AG10803 (cell line): Measurements from ENCODE around the gene OSTM1.
A peak's percentile ranks its signal among the peaks of the same experiment; 100 is the strongest.

Source experiments
- DNase-seq: peaks from one replicate; pipeline ENCODE4 v3.0.0; 2010; ENCODE audit warnings: low read depth
- H3K4me3 ChIP-seq: 2 replicates; pipeline ENCODE4 v1.5.1; 2011; ENCODE audit warnings: mild to moderate bottlenecking, low read length, control low read depth
- TF ChIP-seq, protein P1 (sequence below): conservative IDR thresholded peaks from 2 replicates; pipeline ENCODE4 v1.5.1; 2011; ENCODE audit warnings: mild to moderate bottlenecking, low read length, control low read depth, inconsistent platforms

OSTM1 gene, protein sequence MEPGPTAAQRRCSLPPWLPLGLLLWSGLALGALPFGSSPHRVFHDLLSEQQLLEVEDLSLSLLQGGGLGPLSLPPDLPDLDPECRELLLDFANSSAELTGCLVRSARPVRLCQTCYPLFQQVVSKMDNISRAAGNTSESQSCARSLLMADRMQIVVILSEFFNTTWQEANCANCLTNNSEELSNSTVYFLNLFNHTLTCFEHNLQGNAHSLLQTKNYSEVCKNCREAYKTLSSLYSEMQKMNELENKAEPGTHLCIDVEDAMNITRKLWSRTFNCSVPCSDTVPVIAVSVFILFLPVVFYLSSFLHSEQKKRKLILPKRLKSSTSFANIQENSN

DNA sequence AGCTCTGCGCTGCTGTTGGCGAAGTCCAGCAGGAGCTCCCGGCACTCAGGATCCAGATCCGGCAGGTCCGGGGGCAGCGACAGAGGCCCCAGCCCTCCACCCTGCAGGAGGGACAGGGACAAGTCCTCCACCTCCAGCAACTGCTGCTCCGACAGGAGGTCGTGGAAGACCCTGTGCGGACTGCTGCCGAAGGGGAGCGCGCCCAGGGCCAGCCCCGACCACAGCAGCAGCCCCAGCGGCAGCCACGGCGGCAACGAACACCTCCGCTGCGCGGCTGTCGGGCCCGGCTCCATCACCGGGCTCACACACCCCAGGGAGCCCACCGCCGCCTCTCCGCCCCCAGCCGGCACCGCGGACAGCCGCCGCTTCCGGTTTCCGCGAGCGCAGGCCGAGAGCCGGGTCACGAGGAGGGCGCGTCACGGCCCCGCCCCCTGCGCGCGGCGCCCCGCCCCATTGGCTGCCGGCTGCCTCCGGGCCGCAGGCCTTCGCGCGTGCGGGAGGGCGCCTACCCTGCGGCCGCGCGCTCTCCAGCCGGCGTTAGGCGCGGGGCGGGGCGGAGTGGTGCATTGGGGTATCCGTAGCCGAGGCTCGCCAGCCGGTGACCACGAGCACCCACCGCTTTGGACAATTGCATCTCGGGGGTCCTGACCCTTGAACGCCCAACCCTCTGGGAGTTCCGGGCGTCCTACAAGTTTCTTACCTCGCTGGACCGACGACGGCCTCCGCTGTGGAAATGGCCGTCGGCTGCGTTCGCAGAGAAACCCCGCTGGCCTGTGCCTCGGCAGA is at the start of gene OSTM1:
Gene OSTM1 (minus strand): TSS at position 383 of the 786 bp plus-strand sequence. CDS start 90 bp downstream, at position 293.
- TF ChIP-seq, protein P1, sequence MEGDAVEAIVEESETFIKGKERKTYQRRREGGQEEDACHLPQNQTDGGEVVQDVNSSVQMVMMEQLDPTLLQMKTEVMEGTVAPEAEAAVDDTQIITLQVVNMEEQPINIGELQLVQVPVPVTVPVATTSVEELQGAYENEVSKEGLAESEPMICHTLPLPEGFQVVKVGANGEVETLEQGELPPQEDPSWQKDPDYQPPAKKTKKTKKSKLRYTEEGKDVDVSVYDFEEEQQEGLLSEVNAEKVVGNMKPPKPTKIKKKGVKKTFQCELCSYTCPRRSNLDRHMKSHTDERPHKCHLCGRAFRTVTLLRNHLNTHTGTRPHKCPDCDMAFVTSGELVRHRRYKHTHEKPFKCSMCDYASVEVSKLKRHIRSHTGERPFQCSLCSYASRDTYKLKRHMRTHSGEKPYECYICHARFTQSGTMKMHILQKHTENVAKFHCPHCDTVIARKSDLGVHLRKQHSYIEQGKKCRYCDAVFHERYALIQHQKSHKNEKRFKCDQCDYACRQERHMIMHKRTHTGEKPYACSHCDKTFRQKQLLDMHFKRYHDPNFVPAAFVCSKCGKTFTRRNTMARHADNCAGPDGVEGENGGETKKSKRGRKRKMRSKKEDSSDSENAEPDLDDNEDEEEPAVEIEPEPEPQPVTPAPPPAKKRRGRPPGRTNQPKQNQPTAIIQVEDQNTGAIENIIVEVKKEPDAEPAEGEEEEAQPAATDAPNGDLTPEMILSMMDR, result no peak
- peak within 1 kb of the TSS; percentile 95 for H3K4me3 ChIP-seq
- peak; percentile 82 for DNase-seq

GRCh38 chr6:108123946-108124345 is 49.4 kb upstream of the OSTM1 start:
- no peak for DNase-seq
- no peak overlapping the region for H3K4me3 ChIP-seq
- TF ChIP-seq, protein P1, result no peak

GRCh38 chr6:108123481-108123929 is 49.0 kb upstream of the OSTM1 start:
- DNase-seq, result no peak
- TF ChIP-seq, protein P1, result no peak
- no peak overlapping the region for H3K4me3 ChIP-seq

GRCh38 chr6:108121612-108122011 is 47.1 kb upstream of the OSTM1 start:
- no peak overlapping the region for H3K4me3 ChIP-seq
- DNase-seq, result no peak
- TF ChIP-seq, protein P1, result no peak

DNA sequence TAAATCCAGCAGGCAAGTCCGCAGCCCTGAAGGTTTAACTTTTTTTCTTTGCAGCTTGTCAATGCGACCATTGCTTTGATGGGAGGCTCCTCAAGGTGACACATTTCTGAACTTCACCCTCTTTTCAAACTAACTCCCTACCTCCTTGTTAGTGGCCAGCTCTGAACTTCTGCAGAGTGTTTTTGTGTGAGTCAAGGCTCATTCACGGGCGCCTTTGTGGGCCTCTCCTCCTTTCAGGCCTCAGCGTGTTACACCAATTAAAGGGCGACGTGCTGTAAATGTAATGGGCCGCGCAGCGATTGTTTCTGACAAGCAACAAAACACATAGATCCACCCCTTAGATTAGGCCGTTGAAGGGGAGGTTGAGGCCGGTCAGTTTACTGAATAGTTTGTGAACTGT is 45.8 kb upstream of the OSTM1 start:
- H3K4me3 ChIP-seq, result no peak overlapping the region
- DNase-seq, result no peak
- TF ChIP-seq, protein P1, result no peak

DNA sequence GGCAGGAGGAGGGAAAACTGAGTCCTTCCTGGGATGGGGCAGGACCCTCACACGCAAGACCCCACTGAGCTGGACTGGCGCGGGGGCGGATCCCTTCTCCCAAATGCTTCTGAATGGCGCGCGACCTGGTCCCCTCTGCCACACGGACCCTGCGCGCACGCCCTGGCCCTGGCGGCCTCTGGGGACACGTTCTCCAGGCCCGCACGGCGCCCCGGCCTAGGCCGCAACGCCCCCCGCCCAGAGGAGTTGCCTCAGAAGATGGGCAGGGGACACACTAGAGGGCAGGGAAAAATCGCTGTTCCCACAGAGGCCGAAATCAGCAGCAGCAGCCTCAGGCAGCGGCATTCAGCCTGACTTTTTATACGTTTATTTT is 45.2 kb upstream of the OSTM1 start:
- TF ChIP-seq, protein P1, result no peak
- H3K4me3 ChIP-seq, result no peak overlapping the region
- no peak for DNase-seq
